Measurements from ENCODE around the gene ACTG1. TPM values are rescaled to one million over a fixed set of nuclear protein-coding genes. Genes with fewer than 3 reads are reported as not detected.
"Not testable (repeated sequence)": the region's sequence is repeated elsewhere in the genome, so short reads cannot be mapped to it uniquely, and the experiment has no call there.

The ACTG1 gene
- total and polyA plus RNA-seq, 11 donors, result 149 to 1,653 (median 423) TPM

DNA sequence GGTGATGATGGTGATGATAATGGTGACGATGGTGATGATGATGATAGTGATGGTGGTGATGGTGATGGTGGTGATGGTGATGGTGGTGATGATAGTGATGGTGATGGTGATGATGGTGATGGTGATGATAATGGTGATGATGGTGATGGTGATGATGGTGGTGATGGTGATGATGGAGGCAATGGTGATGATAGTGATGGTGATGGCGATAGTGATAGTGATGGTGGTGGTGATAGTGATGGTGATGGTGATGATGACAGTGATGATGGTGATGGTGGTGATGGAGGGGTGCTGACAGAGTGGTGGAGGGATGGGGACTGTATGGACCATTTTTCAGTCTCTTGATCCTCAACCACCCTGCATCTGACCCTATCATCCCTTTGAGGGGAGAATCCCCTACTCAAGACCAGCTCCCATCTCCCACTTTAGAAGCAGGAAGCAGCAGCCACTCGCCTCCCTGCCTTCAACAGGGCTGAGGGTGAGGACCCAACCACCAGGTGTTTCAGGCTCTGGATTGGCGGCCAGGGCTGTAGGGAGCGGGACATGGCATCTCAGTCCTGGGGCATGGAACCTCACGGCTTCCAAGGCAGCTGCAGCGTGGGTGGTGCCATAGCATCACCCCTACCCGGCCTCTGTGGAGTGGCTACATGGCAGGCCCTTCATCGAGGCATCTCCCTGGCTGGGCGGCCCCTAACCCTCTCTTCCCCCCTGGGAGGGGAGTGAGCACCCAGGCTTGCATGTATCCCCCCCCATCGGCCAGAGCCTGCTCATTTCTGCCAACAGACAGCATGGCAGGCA, 20.1 kb upstream of the ACTG1 start:
- Histone ChIP-seq H3K9me3 (no peaks in the 10 kb centered on the region), H3K27ac (no peak overlapping the region), H3K4me1 (peaks cover 0 to 19% (median 15%) of the 10 kb centered on the region in 12 donors), H3K27me3 (peaks cover 0 to 45% (median 28%) of the 10 kb centered on the region in 9 donors), H3K4me3 (no peak overlapping the region), H3K36me3 (no peaks in the 10 kb centered on the region)
- DNase-seq (no peak), ATAC-seq (no peak)
- intact Hi-C loops (cut with DNase I), result loop anchor here in 1 of 10 donors (10.0 kb wide), 1 partner anchor 58 kb away; no protein-coding TSS in a partner anchor
- TF ChIP-seq POLR2A (IDR thresholded peaks at IDR 0.05), result no peak
- no peak for TF ChIP-seq CTCF (IDR thresholded peaks at IDR 0.05)
- WGBS, 4 donors, result 90 to 94% (median 93%) methylated on average over 7 to 11 of the region's 11 CpGs

DNA sequence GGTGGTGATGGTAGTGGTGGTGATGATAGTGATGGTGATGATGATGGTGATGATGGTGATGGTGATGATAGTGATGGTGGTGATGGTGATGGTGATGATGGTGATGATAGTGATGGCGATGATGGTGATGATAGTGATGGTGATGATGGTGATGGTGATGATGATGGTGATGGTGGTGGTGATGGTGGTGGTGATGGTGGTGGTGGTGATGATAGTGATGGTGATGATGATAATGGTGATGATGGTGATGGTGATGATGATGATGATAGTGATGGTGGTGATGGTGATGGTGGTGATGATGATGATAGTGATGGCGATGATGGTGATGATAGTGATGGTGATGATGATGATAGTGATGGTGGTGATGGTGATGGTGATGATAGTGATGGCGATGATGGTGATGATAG, 19.4 kb upstream of the ACTG1 start:
- intact Hi-C loops (cut with DNase I), result loop anchor here in 1 of 10 donors (10.0 kb wide), 1 partner anchor 57 kb away; no protein-coding TSS in a partner anchor
- DNase-seq, H3K4me3 ChIP-seq, H3K36me3 ChIP-seq, ATAC-seq, H3K9me3 ChIP-seq, H3K27ac ChIP-seq: not testable (repeated sequence)
- H3K27me3 ChIP-seq, result peaks cover 3 to 45% (median 21%) of the 10 kb centered on the region in 9 donors
- 92 to 97% (median 95%) methylated on average over 3 of the region's 3 CpGs for WGBS, 4 donors
- peaks cover 0 to 17% (median 9%) of the 10 kb centered on the region in 12 donors for H3K4me1 ChIP-seq

GRCh38 chr17:81531013-81531412, 18.4 kb upstream of the ACTG1 start:
- DNase-seq, H3K4me3 ChIP-seq, ATAC-seq, H3K36me3 ChIP-seq, H3K9me3 ChIP-seq, H3K27ac ChIP-seq, H3K4me1 ChIP-seq: not testable (repeated sequence)
- WGBS, 4 donors, result 81 to 89% (median 82%) methylated on average over 6 of the region's 6 CpGs
- intact Hi-C loops (cut with DNase I), result loop anchor here in 1 of 10 donors (10.0 kb wide), 1 partner anchor 56 kb away; no protein-coding TSS in a partner anchor
- peaks cover 0 to 42% (median 15%) of the 10 kb centered on the region in 9 donors for H3K27me3 ChIP-seq

DNA sequence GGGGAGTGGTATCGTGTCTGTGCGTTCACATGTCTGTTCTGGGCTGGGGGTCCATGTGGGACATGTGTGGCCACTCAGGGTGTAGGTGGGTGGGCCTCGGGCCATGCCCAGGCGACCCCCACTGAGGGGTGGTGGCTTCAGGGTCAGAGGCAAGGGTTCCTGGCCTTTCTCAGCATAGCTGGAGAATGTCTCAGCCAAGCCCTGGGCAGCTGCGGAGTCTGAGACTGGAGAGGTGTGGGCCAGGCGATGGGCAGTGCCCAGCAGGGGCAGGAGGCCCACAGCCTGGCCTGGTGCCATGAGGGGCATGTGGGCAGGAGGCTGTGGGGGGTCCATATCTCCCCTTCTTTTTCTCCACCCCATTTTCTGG, 16.8 kb upstream of the ACTG1 start:
- Histone ChIP-seq H3K36me3 (no peaks in the 10 kb centered on the region), H3K4me1 (peaks cover 0 to 6% (median 0%) of the 10 kb centered on the region in 12 donors), H3K9me3 (no peaks in the 10 kb centered on the region), H3K4me3 (no peak overlapping the region), H3K27me3 (peaks cover 0 to 47% (median 11%) of the 10 kb centered on the region in 9 donors), H3K27ac (no peak overlapping the region)
- ATAC-seq (no peak), DNase-seq (peak in 1 of 5 donors; percentile 59)
- WGBS, 4 donors, result 84 to 90% (median 87%) methylated on average over 6 of the region's 6 CpGs
- intact Hi-C loops (cut with DNase I), result no loop called here
- no peak for TF ChIP-seq CTCF (IDR thresholded peaks at IDR 0.05)
- no peak for TF ChIP-seq POLR2A (IDR thresholded peaks at IDR 0.05)

DNA sequence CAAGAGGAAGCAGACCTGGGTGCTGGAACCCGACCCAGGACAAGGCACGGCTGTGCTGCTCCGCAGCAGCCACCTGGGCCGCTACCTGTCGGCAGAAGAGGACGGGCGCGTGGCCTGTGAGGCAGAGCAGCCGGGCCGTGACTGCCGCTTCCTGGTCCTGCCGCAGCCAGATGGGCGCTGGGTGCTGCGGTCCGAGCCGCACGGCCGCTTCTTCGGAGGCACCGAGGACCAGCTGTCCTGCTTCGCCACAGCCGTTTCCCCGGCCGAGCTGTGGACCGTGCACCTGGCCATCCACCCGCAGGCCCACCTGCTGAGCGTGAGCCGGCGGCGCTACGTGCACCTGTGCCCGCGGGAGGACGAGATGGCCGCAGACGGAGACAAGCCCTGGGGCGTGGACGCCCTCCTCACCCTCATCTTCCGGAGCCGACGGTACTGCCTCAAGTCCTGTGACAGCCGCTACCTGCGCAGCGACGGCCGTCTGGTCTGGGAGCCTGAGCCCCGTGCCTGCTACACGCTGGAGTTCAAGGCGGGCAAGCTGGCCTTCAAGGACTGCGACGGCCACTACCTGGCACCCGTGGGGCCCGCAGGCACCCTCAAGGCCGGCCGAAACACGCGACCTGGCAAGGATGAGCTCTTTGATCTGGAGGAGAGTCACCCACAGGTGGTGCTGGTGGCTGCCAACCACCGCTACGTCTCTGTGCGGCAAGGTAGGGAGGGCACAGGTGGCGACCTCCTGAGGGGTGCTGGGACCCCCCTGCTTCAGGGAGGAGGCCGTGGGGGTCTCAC, 16.2 kb upstream of the ACTG1 start:
- ATAC-seq (no peak), DNase-seq (peak in 1 of 5 donors; percentile 59)
- intact Hi-C loops (cut with DNase I), result no loop called here
- TF ChIP-seq POLR2A (IDR thresholded peaks at IDR 0.05) (no peak), CTCF (IDR thresholded peaks at IDR 0.05) (no peak)
- WGBS, 4 donors, result 85 to 91% (median 89%) methylated on average over 51 to 62 of the region's 62 CpGs
- no peak overlapping the region for H3K27ac ChIP-seq
- H3K4me3 ChIP-seq, result no peak overlapping the region
- peaks cover 0 to 7% (median 0%) of the 10 kb centered on the region in 12 donors for H3K4me1 ChIP-seq
- H3K27me3 ChIP-seq, result peaks cover 0 to 49% (median 11%) of the 10 kb centered on the region in 9 donors
- H3K9me3 ChIP-seq, result no peaks in the 10 kb centered on the region
- no peaks in the 10 kb centered on the region for H3K36me3 ChIP-seq
